DMS153 treated with DMSO at 0.1 percent for 48 hours (cell line): ENCODE measurements around the gene TMEM138.

ENCODE experiments used
- DNase-seq: peaks from one replicate; lab custom pipeline; 2025; ENCODE audit not compliant: unreplicated experiment; lab: John Stamatoyannopoulos, UW

TMEM138 gene

DNA sequence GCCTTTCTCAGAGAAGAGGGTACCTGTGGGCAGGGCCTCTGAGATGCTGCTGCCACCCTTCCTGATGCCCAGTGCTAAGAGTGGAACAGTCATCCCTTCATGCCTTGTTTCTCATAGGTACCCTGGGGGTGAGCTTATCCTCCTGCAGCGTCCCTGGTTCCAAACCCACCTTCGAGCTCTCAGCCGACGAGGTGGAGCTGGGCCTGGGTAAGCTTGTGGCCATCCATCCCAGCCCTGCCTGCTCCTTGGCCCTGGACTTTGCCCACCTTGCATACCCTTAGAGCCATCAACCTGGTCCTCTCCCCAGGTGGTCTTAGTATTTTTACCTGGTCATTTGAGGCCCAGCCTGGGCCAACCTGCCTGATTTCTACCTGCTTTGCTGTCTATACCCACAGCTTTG lies 20.5 kb upstream of the TMEM138 start:
- DNase-seq: no peak

DNA sequence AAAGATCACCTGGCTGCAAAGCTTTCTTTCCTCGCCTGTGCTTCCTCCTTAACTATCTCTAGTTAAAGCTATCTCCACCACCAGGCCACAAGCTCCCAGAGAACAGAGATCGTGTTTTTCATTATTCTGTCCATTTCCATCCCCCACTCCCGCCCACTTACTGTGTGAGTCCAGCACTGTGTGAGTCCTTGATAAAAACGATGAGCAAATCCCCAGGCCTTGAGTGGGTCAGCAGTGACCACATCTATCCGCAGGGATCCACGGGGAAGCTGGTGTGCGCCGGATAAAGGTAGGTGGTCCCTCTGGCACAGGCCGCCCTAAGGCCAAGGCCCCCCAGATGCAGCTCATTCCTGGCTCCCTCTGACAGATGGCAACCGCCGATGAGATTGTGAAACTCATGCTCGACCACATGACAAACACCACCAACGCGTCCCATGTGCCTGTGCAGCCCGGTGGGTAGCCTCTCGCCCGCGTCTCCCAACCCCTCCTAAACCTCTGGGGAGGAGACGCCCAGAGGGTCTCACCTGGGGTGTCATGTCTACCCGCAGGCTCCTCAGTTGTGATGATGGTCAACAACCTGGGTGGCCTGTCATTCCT lies 19.9 kb upstream of the TMEM138 start:
- no peak for DNase-seq

DNA sequence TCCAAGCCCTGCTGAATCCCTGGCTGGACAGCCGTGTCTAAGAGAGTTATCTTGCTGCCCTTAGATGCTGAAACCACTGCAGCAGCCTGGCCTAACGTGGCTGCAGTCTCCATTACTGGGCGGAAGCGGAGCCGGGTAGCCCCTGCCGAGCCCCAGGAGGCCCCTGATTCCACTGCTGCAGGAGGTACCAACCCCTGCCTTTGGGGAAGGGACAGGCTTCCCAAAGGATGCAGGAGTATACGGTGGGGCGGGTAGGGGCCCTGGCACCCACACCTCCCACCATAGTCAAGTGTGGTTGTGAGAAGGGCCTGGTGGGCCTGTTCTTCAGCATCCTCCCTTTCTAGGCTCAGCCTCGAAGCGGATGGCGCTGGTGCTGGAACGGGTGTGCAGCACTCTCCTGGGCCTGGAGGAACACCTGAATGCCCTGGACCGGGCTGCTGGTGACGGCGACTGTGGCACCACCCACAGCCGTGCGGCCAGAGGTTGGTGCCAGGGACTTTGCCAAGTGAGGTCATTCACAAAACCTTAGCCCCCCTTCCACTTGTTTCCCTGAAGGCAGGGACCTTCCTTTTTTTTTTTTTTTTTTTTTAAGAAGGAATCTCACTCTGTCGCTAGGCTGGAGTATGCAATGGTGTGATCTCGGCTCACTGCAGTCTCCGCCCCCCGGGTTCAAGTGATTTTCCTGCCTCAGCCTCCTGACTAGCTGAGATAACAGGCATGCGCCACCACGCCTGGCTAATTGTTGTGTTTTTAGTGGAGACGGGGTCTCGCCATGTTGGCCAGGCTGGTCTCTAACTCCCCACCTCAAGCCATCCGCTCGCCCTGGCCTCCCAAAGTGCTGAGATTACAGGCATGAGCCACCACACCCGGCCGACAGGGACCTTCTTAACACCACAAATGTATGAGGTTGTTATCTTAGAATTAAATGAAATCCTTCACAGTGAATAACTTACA lies 18.1 kb upstream of the TMEM138 start:
- DNase-seq: no peak

DNA sequence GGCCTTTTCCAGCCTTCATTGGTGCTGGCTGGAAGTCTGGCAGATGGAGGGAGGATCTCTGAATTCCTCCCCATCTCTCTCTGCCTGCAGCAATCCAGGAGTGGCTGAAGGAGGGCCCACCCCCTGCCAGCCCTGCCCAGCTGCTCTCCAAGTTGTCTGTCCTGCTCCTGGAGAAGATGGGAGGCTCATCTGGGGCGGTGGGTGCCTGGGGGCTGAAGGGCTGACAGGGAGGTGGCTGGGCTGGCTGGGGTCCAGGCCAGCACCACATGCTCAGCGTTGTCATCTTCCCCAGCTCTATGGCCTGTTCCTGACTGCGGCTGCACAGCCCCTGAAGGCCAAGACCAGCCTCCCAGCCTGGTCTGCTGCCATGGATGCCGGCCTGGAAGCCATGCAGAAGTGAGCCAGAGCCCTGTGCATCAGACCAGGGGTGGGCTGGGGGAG lies 17.0 kb upstream of the TMEM138 start:
- DNase-seq: no peak

DNA sequence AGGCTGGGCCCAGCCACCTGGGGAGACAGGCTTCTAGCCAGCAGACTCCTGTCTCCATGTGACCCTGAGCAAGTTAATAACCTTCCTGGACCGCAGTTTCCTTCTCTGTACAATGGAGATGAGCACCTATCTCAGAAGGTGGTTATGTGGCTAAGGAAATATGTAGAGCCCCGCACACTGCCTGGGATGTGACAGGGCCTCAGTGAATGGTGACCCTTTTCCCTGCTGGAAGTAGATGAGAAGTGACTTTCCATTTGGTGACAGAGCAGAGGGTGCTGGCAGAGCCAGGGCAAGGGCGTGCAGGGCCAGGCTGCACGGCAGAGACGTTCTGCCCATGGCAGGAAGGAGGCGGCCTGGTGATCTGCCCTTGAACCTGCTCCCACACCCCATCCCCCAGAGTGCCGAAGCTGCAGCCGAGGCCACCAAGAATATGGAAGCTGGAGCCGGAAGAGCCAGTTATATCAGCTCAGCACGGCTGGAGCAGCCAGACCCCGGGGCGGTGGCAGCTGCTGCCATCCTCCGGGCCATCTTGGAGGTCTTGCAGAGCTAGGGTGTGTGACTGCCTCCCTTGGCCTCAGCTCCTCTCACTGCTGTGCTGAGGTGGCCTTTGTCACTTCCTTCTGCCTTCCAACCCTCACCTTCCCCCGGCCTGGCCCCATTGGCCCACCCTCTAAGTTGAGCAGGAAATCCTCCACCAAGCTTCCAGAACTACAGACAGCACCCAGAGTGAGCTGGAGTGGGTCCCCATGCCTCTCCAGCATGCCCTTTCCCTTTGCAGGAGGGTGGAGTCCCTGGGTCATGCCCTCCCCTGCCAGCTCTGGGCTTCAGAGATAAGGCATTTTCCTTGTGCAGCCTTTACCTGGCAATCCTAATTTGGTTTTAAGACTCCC lies 16.0 kb upstream of the TMEM138 start:
- DNase-seq: no peak

DNA sequence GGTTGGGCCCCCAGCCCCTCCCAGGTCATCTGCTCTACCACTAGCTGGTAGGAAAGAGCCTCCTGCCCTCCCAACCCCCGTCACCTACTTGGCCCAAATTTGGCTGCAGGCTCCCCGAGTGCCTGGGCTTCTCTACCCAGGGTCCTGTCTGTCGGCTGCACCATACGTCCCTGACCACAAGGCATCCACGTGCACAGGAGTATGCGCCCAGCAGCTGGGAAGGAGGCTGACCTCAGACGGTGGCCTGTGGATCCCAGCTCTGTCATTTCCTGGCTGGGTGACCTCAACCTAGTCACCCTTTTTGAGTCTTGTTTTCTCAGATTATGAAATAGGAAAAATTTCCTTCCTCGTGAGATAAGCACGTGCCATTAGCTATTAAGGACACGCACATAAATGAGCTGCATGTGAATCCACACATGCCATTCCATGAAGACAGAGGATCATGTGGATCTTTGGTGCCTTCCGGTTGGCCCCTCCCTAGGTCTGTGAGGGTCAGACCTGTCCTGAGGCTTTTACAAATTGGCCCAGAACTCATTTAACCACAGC lies 14.2 kb upstream of the TMEM138 start:
- DNase-seq: no peak

DNA sequence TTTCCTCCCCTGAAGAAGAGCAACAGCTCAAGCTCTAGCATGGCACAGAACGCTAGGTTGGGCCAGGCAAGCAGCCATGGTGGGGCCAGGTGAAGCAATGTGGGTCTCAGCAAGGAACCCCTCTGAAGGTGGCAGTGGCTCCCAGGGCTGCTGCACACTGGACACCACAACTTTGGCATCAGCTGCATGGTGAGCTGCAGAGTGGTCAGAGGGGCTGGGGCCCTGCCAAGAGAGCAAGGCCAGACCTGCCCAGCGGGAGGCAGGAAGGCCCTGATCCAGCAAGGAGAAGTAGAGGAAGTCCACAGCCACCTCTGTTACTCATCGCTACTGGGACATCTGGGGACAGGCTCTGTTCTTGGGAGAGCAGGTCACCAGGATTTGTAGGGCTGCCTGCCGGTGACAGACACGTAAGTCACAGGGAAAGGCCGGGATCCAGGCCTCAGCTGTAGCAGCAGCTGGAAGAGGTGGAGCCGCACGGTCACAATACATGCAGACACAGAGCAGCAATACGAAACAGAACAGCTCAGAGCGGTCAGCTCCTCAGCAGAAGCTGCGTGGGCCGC lies 12.9 kb upstream of the TMEM138 start:
- no peak for DNase-seq

DNA sequence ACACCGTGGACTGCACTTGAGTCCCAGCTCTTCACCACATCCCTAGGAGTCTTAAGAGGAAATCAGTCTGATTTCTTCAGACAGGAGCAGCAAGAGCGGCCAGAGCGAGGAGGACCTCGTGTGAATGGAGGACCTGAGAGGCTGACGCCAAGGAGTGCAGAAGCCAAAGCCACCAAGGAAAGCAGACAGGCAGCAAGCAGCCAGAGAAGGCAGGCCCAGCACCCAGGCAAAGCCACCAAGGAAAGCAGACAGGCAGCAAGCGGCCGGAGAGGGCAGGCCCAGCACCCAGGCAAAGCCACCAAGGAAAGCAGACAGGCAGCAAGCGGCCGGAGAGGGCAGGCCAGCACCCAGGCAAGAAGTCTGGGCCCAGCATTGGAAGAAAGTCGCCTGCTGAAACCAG lies 12.3 kb upstream of the TMEM138 start:
- no peak for DNase-seq

DNA sequence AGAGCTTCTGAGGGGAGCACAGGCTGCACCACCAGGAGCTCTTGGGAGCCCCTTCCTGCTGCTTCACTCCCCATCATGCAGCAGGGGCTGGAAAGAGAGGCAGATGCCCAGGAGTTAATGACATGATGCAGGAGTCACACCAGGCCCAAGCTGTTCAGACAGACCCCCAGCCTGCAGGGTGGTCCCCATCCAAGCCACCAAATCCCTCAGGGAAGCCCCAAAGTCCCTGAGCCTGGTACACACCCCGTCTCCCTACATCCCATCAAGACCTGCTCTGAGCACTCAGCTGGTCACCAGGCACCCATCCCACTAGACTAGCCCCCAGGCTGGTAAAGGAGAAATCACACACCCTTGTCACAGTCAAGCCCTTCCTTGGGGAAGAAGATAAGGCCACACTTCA lies 11.8 kb upstream of the TMEM138 start:
- DNase-seq: no peak

DNA sequence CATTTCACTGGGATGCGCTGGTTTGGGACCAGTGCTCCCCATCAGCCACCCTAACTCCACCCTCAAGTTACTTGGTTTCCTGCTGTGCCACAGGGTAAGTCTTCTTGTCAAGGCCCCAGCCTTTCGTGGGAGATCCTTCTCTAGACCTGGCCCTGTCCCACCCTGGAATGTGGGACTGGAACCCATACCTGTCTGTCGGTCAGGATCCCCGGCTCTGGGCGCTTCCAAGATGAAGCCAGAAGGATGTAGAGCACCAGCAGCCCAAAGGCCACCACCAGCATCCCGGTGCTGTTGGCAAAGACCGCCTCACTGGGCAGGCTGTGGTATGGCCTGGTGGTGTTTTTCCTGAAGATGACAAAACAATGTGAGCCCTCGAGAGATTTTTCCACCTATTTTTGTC lies 11.4 kb upstream of the TMEM138 start:
- no peak for DNase-seq

DNA sequence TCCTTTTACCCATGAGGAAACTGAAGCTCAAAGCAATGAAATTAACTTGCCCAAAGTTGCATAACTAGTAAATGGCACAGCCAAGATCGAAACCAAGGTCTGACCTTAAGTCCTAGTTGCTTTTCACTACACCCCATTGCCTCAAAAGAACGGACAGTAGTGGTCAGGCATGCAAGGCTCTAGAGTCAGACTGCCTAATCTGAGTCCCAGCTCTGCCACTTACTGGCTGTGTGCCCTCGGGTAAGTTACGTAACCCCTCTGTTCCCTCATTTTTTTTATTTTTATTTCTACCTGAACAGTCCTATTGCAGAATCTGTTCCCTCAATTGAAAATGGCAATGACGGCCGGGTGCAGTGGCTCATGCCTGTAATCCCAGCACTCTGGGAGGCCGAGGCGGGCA lies 10.1 kb upstream of the TMEM138 start:
- DNase-seq: no peak

DNA sequence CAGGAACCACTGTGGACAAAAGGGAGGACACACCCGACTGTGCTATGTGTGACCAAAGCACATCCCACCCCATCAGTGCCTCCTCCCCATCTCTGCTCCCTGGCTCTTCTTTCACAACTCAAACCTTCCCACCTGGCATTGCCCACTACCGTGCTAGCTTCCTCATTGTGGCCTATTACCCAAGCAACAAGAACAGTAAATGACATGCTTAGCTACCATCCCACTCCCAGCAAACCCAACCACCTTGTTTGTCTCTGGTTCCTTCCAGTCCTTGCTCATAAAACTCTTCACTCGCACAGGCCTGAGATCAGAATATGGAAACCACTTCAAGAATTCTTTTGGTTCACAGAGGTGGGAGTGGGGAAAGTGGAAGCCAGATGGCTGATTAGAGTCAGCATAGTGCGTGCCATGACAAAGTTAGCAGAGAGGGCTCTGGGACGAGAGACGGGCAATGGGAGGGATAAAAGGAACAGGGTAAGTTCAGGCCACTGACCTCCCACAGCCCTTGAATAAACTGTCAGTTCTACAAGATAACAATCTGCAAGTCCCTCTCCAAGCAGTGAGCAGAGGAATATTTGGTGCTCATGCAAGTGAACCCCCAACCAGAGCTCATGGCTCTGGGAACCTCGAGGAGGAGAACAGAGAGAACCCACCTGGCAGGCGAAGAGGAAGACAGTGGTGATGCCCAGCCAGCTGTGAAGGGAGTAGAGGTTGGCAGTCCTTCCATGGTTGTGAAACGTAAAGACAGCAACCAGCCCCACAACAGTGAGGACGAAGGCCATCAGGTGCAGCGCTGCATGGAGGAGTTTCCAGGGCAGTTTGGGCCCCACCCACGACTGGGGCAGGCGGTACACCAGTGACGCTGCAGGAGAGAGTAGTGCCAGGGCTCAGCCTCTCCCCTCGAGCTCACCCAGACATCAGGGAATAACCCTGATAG lies 8.8 kb upstream of the TMEM138 start:
- DNase-seq: no peak

DNA sequence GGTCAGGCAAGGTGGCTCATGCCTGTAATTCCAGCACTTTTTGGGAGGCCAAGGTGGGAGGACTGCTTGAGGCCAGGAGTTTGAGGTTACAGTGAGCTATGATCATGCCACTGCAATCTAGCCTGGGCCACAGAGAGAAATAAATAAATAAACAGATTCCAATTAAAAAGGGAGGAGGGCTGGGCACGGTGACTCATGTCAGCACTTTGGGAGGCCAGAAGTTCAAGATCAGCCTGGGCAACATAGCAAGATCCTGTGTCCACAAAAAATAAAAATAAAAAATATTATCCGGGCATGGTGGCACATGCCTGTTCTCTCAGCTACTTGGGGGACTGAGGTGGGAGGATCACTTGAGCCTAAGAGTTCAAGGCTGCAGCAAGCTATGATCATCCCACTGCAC lies 8.0 kb upstream of the TMEM138 start:
- no peak for DNase-seq

DNA sequence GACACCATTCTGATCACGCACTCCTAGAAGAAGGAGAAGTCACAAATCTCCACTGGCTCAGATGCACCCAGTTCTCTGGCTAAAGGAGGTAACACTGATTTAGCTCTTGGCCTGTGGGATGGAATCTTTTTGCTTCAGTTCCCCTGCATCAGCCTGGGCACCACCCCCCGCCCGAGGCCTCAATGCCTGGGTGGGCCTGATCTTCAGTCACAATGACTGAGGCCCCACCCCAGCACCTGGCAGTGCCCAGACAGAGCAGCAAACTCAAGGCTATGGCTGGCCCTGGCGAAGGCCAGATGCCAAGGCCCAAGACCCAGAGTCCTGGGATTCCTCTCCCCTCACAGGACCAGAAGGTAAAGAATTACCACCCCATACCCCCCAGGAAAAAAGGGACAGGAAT lies 5.5 kb upstream of the TMEM138 start:
- no peak for DNase-seq

DNA sequence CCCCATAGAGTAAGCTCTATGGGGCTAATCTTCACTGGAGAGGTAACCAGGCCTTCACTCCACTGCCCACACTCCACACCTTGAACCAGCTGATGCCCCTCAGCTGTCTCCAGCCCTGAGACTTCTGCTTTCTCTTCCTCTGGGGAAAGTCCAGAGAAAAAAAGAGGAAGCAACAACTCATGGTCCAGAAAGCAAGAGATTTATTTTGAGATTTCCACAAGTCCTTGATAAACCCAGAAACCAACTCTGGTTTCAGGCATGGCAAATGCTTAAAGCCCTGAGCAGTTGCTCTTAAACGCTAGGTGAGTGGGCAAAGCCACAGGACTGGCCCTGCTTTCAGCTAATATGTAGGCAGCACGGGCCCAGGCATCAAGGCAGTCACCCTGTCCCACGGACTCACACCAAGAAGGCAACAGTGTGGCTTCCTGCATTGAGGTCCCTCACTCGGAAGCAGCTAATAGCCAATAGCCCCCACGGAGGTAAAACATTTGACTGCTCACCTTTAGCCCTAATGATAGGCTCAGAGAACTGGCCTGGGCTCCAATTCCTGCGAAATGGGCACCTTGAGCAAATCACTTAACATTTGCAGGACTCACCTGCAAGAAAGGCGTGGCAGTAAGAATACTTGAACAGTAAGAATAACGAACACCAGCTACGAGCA lies 4.8 kb upstream of the TMEM138 start:
- no peak for DNase-seq

DNA sequence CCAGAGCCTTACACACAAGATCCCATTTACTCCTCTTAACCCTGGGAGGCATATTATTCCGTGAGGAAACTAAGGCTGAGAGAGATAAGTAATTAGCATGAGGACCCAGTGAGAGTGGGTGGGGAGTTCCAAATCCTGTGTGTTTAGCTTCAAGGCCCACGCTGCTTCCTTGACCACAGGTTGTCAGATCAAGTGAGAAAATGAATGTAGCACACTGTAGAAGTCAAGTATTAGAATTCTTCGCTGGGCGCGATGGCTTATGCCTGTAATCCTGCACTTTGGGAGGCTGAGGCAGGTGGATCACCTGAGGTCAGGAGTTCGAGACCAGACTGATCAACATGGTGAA lies 4.3 kb upstream of the TMEM138 start:
- DNase-seq: no peak

DNA sequence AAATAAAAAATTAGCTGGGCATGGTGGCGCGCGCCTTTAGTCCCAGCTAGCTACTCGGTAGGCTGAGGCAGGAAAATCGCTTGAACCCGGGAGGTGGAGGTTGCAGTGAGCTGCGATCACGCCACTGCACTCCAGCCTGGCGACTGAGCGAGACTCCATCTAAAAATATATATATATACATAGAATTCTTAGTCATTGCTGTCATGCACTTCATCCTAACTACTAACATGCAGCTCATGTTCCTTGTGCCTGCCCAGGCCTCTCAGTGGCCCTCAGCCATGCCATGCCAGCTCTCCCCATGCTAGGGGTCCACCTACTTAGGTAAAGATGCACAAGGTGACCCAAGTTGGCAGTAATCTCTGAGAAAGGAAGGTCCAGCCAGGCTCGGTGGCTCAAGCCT lies 3.6 kb upstream of the TMEM138 start:
- DNase-seq: no peak

DNA sequence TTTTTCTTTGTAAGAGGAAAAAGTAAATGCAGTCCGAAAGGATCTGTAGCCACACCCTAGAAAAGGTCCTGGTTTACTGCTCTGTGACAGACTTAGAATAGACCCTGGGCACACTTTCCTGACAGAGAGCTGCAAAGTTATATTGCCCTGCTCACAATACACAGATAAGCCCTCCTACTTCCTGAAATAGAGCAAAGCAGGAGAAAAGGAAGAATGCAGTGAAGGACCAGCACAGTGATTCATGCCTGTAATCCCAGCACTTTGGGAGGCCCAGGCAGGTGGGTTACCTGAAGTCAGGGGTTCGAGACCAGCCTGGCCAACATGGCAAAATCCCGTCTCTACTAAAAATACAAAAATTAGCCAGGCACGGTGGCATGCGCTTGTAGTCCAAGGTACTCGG lies 2.7 kb upstream of the TMEM138 start:
- DNase-seq: no peak

DNA sequence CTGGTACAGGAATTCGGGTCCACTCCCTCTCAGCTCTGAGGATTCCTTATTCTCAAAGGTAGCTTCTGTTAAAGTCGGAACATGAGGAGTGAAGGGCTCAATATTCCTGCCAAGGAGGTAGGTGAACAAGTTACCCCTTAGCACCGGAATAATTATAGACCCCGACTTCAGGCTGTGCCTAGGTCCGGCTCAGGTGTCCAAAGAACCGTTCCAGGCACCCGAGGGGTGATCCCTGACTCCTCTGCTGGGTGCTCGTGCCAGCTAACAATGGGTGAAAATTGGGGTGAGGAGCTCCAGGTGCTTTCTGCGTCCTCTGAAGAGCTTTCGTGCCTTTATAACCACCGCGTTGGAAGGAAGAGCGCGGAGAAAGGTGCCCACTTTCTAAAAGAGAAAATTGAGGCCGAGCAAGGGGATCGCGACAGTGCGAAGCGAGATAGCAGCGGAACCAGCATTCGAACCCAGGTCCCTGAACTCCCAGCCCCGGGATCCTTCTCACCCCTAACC lies 885 bp upstream of the TMEM138 start:
- DNase-seq: no peak
